Panc1 (cell line): ENCODE measurements around the gene DLX3.

Source experiments
- POLR2AphosphoS5 ChIP-seq: IDR thresholded peaks from 2 replicates; pipeline ENCODE4 v1.6.1; 2012; ENCODE audit warnings: mild to moderate bottlenecking, low read depth, low read length, moderate library complexity
- REST ChIP-seq, 2 experiments: IDR thresholded peaks; 2 replicates each; pipeline ENCODE4 v1.6.1; 2011 to 2012; ENCODE audit warnings: low read depth in 2 of 2, control low read depth in 1 of 2, low read length in 1 of 2, mild to moderate bottlenecking in 1 of 2, moderate library complexity in 1 of 2; ENCODE audit not compliant: insufficient read depth in 1 of 2
- TF ChIP-seq, protein P1 (sequence below): fragments of 450-650 bp; IDR thresholded peaks from 2 replicates; pipeline ENCODE4 v1.5.1; 2017; ENCODE audit warnings: mild to moderate bottlenecking

GRCh38 chr17:50042211-50042610 lies 47.2 kb upstream of the DLX3 start:
- TF ChIP-seq, protein P1, sequence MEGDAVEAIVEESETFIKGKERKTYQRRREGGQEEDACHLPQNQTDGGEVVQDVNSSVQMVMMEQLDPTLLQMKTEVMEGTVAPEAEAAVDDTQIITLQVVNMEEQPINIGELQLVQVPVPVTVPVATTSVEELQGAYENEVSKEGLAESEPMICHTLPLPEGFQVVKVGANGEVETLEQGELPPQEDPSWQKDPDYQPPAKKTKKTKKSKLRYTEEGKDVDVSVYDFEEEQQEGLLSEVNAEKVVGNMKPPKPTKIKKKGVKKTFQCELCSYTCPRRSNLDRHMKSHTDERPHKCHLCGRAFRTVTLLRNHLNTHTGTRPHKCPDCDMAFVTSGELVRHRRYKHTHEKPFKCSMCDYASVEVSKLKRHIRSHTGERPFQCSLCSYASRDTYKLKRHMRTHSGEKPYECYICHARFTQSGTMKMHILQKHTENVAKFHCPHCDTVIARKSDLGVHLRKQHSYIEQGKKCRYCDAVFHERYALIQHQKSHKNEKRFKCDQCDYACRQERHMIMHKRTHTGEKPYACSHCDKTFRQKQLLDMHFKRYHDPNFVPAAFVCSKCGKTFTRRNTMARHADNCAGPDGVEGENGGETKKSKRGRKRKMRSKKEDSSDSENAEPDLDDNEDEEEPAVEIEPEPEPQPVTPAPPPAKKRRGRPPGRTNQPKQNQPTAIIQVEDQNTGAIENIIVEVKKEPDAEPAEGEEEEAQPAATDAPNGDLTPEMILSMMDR: no peak
- TF ChIP-seq POLR2AphosphoS5: no peak
- TF ChIP-seq REST (IDR thresholded peaks at IDR 0.05; ENCODE audit: insufficient read depth in 1 of 2, low read depth in 2 of 2, low read length in 1 of 2): no peak
